Stimulated activated CD4-positive, alpha-beta T cell treated with anti-CD3 and anti-CD28 coated beads, TNF-alpha, amount 100 ng/mL, for 4 hours (primary cell): Measurements from ENCODE around the gene NPLOC4.

Experiments
- DNase-seq, 3 experiments: peaks; one replicate each; pipeline ENCODE4 v3.0.0-alpha.2; 2020; ENCODE audit warnings: low read depth in 3 of 3

NPLOC4 gene

DNA sequence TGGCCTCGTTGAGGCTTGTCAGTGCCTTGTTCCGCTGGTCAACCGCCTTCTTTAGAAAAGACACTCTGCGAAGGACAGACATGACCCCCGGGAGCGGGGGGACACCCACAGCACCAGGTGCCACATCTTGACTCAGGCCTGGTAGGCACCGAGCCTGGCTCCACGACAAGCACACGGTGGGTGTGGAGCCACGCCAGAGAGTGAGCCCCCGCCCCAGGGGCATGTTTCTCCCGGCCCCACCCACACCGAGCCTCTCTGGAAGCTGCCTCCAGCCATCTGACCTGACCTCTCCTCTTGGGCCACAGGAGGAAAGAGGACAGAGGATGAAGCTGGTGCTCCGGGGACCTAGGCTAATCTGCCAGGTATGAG lies 89.3 kb downstream of the NPLOC4 start:
- no peak for DNase-seq

GRCh38 chr17:81546906-81547613 lies 89.9 kb downstream of the NPLOC4 start:
- DNase-seq, result no peak

DNA sequence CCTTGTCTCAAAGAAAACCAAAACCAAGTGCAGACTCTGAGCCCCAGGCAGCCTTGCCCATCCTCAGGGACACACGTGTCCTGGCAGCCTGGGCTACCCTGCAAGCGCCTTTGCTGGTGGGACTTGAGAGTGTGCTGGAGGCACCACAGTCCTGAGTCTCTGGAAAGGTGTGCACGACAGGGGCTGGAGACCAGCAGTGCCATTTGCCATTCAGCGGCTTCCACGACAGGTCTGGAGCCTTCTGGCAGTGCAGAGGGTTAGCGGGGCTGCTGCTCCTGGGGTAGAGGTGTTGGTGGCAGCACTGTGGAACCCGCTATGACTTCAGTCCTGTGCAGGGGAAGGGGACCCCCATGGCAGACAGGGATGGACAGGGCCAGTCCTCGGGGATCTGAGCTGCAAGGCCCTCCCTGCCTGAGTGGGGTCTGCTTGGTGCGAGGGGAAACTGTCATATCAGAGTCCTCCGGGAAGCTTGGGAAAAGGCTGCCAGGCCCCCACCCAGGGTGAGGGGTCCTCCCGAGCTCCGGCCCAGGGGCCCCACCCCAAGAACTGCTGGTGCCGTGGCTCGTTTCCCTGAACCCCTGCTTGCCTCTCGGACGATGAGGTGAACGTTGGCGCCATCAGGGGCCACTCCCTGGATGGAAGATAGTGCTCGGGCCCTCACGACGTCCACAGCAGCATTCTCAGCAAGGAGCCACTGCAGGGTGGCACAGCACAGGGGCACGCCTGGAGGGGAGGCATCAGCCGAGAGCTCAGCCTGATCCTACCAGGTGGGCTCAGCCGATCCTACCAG lies 91.6 kb downstream of the NPLOC4 start:
- DNase-seq, result no peak

- DNase-seq, result no peak
These were observed 92.5 kb downstream of the NPLOC4 start for GRCh38 chr17:81544281-81544974.

- DNase-seq, result no peak
These were observed 93.2 kb downstream of the NPLOC4 start for GRCh38 chr17:81543756-81544155.

GRCh38 chr17:81543339-81543675 lies 93.6 kb downstream of the NPLOC4 start:
- DNase-seq, result no peak

DNA sequence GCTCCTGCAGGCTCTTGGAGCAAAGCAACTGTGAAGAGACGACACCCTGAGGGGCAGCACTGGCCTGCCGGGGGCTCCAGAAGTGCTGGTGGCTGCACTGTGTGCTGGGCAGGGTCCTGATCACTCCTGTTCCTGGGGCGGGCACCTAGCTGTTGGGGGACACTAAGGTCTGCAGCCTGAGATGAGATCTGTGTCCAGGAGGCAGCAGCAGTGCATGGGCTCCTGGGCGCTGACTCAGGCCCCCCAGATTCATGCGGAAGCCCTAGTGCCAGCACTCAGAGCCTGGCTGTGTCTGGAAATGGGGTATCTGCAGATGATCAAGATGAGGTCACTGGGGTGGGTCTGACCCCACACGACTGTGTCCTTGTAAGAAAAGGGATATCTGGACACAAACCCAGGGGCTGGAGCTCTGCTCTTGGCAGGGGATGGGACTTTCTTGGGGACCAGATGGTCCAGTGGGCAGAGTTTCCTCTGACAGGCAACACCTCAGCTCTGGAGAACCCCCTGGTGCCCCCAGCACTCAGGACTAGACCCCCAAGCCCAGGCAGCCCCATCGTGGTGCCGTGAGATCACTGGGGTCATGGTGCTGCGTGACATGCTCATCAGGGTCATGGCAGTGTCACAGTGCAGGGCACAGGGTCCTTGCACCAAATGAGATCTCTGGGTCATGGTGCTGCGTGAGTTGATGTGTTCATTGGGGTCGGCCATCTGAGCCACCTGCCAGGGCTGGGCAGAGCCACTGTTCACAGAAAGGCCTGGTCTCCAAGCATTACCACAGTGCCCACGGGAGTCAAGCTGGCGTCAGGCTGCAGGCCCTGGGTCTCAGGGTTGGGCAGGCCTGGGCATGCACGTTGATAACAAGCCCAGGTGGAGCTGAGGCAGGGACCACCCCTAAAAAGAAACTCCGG lies 94.2 kb downstream of the NPLOC4 start:
- no peak for DNase-seq

GRCh38 chr17:81541123-81541522 lies 95.8 kb downstream of the NPLOC4 start:
- no peak for DNase-seq

DNA sequence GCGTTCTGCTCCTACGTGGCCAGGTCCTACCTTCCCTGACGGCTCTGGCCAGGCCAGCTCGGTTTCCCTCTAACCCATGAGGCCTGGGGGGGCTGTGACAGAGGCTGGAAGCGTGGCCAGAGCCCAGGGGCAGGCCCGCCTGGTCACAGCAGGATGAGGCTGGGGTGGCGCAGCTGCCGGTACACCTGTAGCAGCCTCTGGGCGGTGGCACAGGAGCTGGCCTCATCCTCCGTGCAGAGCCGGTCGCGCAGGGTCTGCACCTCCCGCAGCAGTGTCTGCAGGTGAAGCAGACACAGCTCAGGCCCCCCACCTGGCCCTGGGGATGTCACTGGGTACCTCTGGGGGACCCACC lies 96.3 kb downstream of the NPLOC4 start:
- DNase-seq, result no peak

- no peak for DNase-seq
These were observed 96.8 kb downstream of the NPLOC4 start for GRCh38 chr17:81539961-81540675.

DNA sequence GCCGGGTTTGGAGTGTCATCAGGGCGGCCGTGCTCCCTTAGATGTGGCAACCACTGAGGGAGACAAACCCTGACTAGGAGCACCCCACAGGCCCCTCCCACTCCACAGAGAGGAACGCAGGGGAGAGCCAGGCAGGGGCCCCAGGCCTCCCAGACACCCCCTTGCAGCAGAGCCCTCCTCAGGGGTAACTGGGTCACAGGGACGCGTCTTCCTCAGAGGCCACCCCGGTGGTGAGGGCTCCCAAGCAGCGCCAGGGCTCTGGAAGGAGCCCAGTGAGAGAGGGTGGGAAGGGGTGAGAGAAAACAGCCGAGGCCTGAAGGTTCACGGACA lies 97.4 kb downstream of the NPLOC4 start:
- DNase-seq, result no peak

- no peak for DNase-seq
These were observed 98.0 kb downstream of the NPLOC4 start for GRCh38 chr17:81538651-81539570.

GRCh38 chr17:81537856-81538555 lies 98.9 kb downstream of the NPLOC4 start:
- no peak for DNase-seq

- no peak for DNase-seq
These were observed 99.5 kb downstream of the NPLOC4 start for GRCh38 chr17:81537343-81537855.

DNA sequence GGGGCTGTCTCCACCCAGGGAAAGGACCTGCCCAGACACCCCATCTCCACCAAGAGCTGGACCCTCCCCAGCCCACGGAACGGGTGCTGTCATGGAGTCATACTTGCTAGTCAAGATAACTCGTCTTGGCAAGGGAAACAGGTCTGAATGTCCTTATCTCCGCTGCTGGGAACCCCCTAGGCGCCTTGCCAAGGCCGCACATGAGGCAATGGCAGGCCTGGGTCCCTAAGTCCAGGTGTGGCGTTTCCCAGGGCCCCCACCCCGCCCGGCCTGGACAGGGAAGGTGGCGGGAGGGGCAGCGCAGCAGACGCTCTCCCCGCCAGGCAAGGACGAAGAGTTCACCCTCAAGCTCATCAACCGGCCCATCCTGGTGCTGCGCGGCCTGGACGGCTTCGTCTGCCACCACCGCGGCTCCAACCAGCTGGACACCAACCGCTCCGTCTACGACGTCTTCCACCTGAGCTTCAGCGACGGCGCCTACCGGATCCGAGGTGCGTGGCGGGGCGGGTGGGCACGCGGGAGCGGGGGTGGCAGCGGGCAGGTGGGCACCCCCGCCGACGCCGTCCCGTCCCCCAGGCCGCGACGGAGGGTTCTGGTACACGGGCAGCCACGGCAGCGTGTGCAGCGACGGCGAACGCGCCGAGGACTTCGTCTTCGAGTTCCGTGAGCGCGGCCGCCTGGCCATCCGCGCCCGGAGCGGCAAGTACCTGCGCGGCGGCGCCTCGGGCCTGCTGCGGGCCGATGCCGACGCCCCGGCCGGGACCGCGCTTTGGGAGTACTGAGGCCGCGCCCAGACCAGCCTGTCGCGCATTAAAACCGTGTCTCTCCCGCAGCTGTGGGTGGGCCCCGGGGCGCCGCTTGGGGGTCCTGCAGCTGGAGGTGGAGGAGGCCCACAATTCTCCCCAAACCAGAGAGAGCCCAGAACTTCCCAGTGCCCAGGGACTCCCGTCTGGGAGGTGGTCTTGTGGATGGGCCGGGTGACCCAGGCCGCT lies 100.3 kb downstream of the NPLOC4 start:
- no peak for DNase-seq

- no peak for DNase-seq
These were observed 101.2 kb downstream of the NPLOC4 start for GRCh38 chr17:81535480-81536298.

DNA sequence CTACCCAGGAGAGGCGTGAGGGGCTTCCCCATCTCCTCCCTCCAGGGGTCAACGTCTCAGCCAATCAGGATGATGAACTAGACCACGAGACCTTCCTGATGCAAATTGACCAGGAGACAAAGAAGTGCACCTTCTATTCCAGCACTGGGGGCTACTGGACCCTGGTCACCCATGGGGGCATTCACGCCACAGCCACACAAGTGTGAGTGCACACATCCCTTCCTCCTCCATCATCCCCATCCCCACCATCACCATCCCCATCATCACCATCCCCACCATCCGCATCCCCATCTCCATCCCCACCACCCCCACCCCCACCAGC lies 101.9 kb downstream of the NPLOC4 start:
- DNase-seq, result no peak
